Endothelial cell of umbilical vein (primary cell): ENCODE data around the gene CARD14.

Source experiments
- CTCF ChIP-seq, 2 donors: IDR thresholded peaks; 1 replicate in 1 of 2; 2 replicates in 1 of 2; pipeline ENCODE4 v1.5.1; 2011; ENCODE audit warnings: low read length in 2 of 2, mild to moderate bottlenecking in 2 of 2, moderate library complexity in 2 of 2, control low read depth in 1 of 2, inconsistent platforms in 1 of 2, low read depth in 1 of 2; ENCODE audit not compliant: insufficient read depth in 1 of 2; ENCODE audit errors: extremely low read depth in 1 of 2
- EZH2 ChIP-seq: IDR thresholded peaks from 2 replicates; pipeline ENCODE4 v1.6.1; 2012; ENCODE audit warnings: borderline replicate concordance, low read depth, mild to moderate bottlenecking, moderate library complexity, low read length, inconsistent platforms; ENCODE audit not compliant: severe bottlenecking
- FOS ChIP-seq: IDR thresholded peaks from 2 replicates; pipeline ENCODE4 v1.6.1; 2011; ENCODE audit warnings: mild to moderate bottlenecking, low read length, moderate library complexity, borderline replicate concordance; ENCODE audit not compliant: insufficient read depth
- JUN ChIP-seq: IDR thresholded peaks from 2 replicates; pipeline ENCODE4 v1.6.1; 2011; ENCODE audit warnings: borderline replicate concordance, low read depth; ENCODE audit not compliant: insufficient read length, insufficient read depth
- MAX ChIP-seq: IDR thresholded peaks from 2 replicates; pipeline ENCODE4 v1.6.1; 2011; ENCODE audit not compliant: insufficient read depth, insufficient read length
- MYC ChIP-seq: IDR thresholded peaks from one replicate; pipeline ENCODE4 v1.6.1; 2011; ENCODE audit warnings: mild to moderate bottlenecking, low read depth, low read length
- POLR2A ChIP-seq: IDR thresholded peaks from 2 replicates; pipeline ENCODE4 v1.6.1; 2012; ENCODE audit warnings: low read depth, mild to moderate bottlenecking, control low read depth, low read length
- POLR2AphosphoS5 ChIP-seq: IDR thresholded peaks from 2 replicates; pipeline ENCODE4 v1.6.1; 2012; ENCODE audit warnings: low read depth, mild to moderate bottlenecking, control low read depth, low read length, moderate library complexity; ENCODE audit not compliant: insufficient read depth

- TF ChIP-seq CTCF (IDR thresholded peaks at IDR 0.05; ENCODE audit: extremely low read depth in 1 of 2, insufficient read depth in 1 of 2, low read depth in 1 of 2, low read length in 2 of 2) (no peak), POLR2A (no peak), POLR2AphosphoS5 (no peak), EZH2 (no peak), MAX (no peak), MYC (no peak), JUN (no peak), FOS (no peak)
Measured at GRCh38 chr17:80183581-80184422, 14.0 kb downstream of the CARD14 start.
